HEK293 (cell line): Measurements from ENCODE around the gene CRYBA4.

Experiments
- CTCF ChIA-PET: fragments of 350-600 bp; formaldehyde crosslinking; extraction: SDS; loops from one replicate; lab custom pipeline; 2021; ENCODE audit warnings: antibody characterized with exemption; lab: Yijun Ruan, JAX
- POLR2A ChIA-PET: fragments of 300-600 bp; formaldehyde crosslinking; extraction: SDS; loops from one replicate; lab custom pipeline; 2020; ENCODE audit warnings: antibody characterized with exemption, inconsistent platforms; lab: Yijun Ruan, JAX
- H3K27ac ChIP-seq: fragments of 200-500 bp; sonication (Bioruptor generic); 2 replicates; pipeline ENCODE4 v1.5.1; 2014; ENCODE audit warnings: low read depth, low read length, control low read depth, inconsistent platforms; ENCODE audit errors: extremely low read depth
- H3K36me3 ChIP-seq, 2 experiments: fragments of 200-500 bp in 1 of 2; sonication (Bioruptor generic) in 1 of 2; 1 replicate in 1 of 2; 2 replicates in 1 of 2; pipeline ENCODE4 v1.5.1; 2014 to 2017; ENCODE audit warnings: inconsistent platforms in 2 of 2, low read length in 2 of 2; ENCODE audit not compliant: control insufficient read depth in 2 of 2, insufficient read depth in 1 of 2
- H3K4me1 ChIP-seq: fragments of 200-500 bp; sonication (Bioruptor generic); 2 replicates; pipeline ENCODE4 v1.5.1; 2014; ENCODE audit warnings: mild to moderate bottlenecking, low read length, inconsistent platforms; ENCODE audit not compliant: control insufficient read depth, insufficient read depth
- H3K4me3 ChIP-seq: 2 replicates; pipeline ENCODE4 v1.5.1; 2011; ENCODE audit warnings: low read depth, mild to moderate bottlenecking, control low read depth, low read length, moderate library complexity
- H3K9me3 ChIP-seq: fragments of 200-500 bp; sonication (Bioruptor generic); 2 replicates; pipeline ENCODE4 v1.5.1; 2014; ENCODE audit warnings: low read depth, low read length, inconsistent platforms; ENCODE audit not compliant: control insufficient read depth, insufficient read depth
- CTCF ChIP-seq: fragments of 450-650 bp; formaldehyde crosslinking; IDR thresholded peaks from 2 replicates; pipeline ENCODE4 v1.5.1; 2016; ENCODE audit warnings: missing biosample characterization, missing genetic modification characterization
- KLF16 ChIP-seq: fragments of 450-650 bp; formaldehyde crosslinking; IDR thresholded peaks from 2 replicates; pipeline ENCODE4 v1.5.1; 2017; ENCODE audit warnings: missing biosample characterization, missing genetic modification characterization
- SP7 ChIP-seq: fragments of 450-650 bp; formaldehyde crosslinking; IDR thresholded peaks from 2 replicates; pipeline ENCODE4 v1.5.1; 2016; ENCODE audit warnings: missing biosample characterization, missing genetic modification characterization
- ZFP3 ChIP-seq: fragments of 450-650 bp; formaldehyde crosslinking; IDR thresholded peaks from 2 replicates; pipeline ENCODE4 v1.5.1; 2016; ENCODE audit warnings: low read depth, missing biosample characterization, missing genetic modification characterization
- ZNF112 ChIP-seq: fragments of 450-650 bp; formaldehyde crosslinking; IDR thresholded peaks from 2 replicates; pipeline ENCODE4 v1.5.0; 2017; ENCODE audit warnings: missing biosample characterization, missing genetic modification characterization
- ZNF157 ChIP-seq: fragments of 450-650 bp; formaldehyde crosslinking; IDR thresholded peaks from 2 replicates; pipeline ENCODE4 v1.5.1; 2016; ENCODE audit warnings: missing biosample characterization, missing genetic modification characterization
- ZNF174 ChIP-seq: fragments of 450-650 bp; formaldehyde crosslinking; IDR thresholded peaks from 2 replicates; pipeline ENCODE4 v1.5.0; 2017; ENCODE audit warnings: missing biosample characterization, mild to moderate bottlenecking, missing genetic modification characterization
- ZNF2 ChIP-seq: fragments of 450-650 bp; formaldehyde crosslinking; IDR thresholded peaks from 2 replicates; pipeline ENCODE4 v1.5.1; 2016; ENCODE audit warnings: missing biosample characterization, missing genetic modification characterization
- ZNF202 ChIP-seq: fragments of 450-650 bp; formaldehyde crosslinking; IDR thresholded peaks from 2 replicates; pipeline ENCODE4 v1.5.1; 2016; ENCODE audit warnings: missing biosample characterization, missing genetic modification characterization, borderline replicate concordance
- ZNF366 ChIP-seq: fragments of 450-650 bp; formaldehyde crosslinking; conservative IDR thresholded peaks from 2 replicates; pipeline ENCODE4 v1.5.1; 2016; ENCODE audit warnings: missing biosample characterization, missing genetic modification characterization
- ZNF398 ChIP-seq: fragments of 450-650 bp; formaldehyde crosslinking; IDR thresholded peaks from 2 replicates; pipeline ENCODE4 v1.5.1; 2017; ENCODE audit warnings: missing biosample characterization, missing genetic modification characterization
- ZNF48 ChIP-seq: fragments of 450-650 bp; formaldehyde crosslinking; IDR thresholded peaks from 2 replicates; pipeline ENCODE4 v1.5.1; 2016; ENCODE audit warnings: missing biosample characterization, missing genetic modification characterization
- ZNF580 ChIP-seq: fragments of 450-650 bp; formaldehyde crosslinking; IDR thresholded peaks from 2 replicates; pipeline ENCODE4 v1.5.1; 2016; ENCODE audit warnings: missing biosample characterization, missing genetic modification characterization
- ZNF639 ChIP-seq: fragments of 450-650 bp; formaldehyde crosslinking; IDR thresholded peaks from 2 replicates; pipeline ENCODE4 v1.5.1; 2016; ENCODE audit warnings: missing biosample characterization, missing genetic modification characterization
- ZNF664 ChIP-seq: fragments of 450-650 bp; formaldehyde crosslinking; IDR thresholded peaks from 2 replicates; pipeline ENCODE4 v1.5.1; 2016; ENCODE audit warnings: missing biosample characterization, missing genetic modification characterization
- ZNF692 ChIP-seq: fragments of 450-650 bp; formaldehyde crosslinking; IDR thresholded peaks from 2 replicates; pipeline ENCODE4 v1.5.1; 2016; ENCODE audit warnings: missing biosample characterization, missing genetic modification characterization
- ZNF704 ChIP-seq: fragments of 450-650 bp; formaldehyde crosslinking; IDR thresholded peaks from 2 replicates; pipeline ENCODE4 v1.5.1; 2016; ENCODE audit warnings: missing biosample characterization, missing genetic modification characterization
- ZNF768 ChIP-seq: fragments of 450-650 bp; formaldehyde crosslinking; IDR thresholded peaks from 2 replicates; pipeline ENCODE4 v1.5.1; 2018; ENCODE audit warnings: missing biosample characterization, mild to moderate bottlenecking, missing genetic modification characterization
- ZNF776 ChIP-seq: fragments of 450-650 bp; formaldehyde crosslinking; IDR thresholded peaks from 2 replicates; pipeline ENCODE4 v1.5.0; 2017; ENCODE audit warnings: missing biosample characterization, missing genetic modification characterization, borderline replicate concordance
- ZSCAN23 ChIP-seq: fragments of 450-650 bp; formaldehyde crosslinking; IDR thresholded peaks from 2 replicates; pipeline ENCODE4 v1.5.1; 2016; ENCODE audit warnings: missing biosample characterization, missing genetic modification characterization
- ZXDB ChIP-seq: fragments of 450-650 bp; formaldehyde crosslinking; IDR thresholded peaks from 2 replicates; pipeline ENCODE4 v1.5.1; 2016; ENCODE audit warnings: missing biosample characterization, missing genetic modification characterization

CRYBA4 gene

GRCh38 chr22:26604368-26604767, 17.4 kb upstream of the CRYBA4 start:
- Histone ChIP-seq H3K36me3 (no peaks in the 10 kb centered on the region), H3K27ac (no peak overlapping the region), H3K4me1 (no peaks in the 10 kb centered on the region), H3K4me3 (no peak overlapping the region), H3K9me3 (no peaks in the 10 kb centered on the region)
- ChIA-PET CTCF (no interaction called here), POLR2A (interaction anchor here (0.8 kb wide), 1 partner anchor 121 kb away, joined by 3 read pairs; the partner anchor contains the start of genes HPS4 and SRRD)
- TF ChIP-seq ZFP3 (tag by site-specific recombination) = 0 out of 2 replicates have a peak, but pooled peaks have one; percentile 56
- no peak for TF ChIP-seq ZSCAN23
- TF ChIP-seq ZNF48 (tag by site-specific recombination) = no peak

GRCh38 chr22:26606611-26607010, 15.2 kb upstream of the CRYBA4 start:
- no peaks in the 10 kb centered on the region for H3K36me3 ChIP-seq
- no peak overlapping the region for H3K4me3 ChIP-seq
- TF ChIP-seq ZNF639 = no peak
- TF ChIP-seq, all 188 proteins: peak for 0
- Histone ChIP-seq H3K9me3 (no peaks in the 10 kb centered on the region), H3K27ac (no peak overlapping the region), H3K4me1 (no peaks in the 10 kb centered on the region)
- POLR2A ChIA-PET = no interaction called here
- CTCF ChIA-PET = interaction anchor here (0.7 to 0.8 kb wide), 2 partner anchors 39 to 210 kb away, joined by 3 to 4 read pairs; no protein-coding TSS in a partner anchor

- Histone ChIP-seq H3K27ac (no peak overlapping the region), H3K4me3 (no peak overlapping the region), H3K4me1 (no peaks in the 10 kb centered on the region), H3K9me3 (no peaks in the 10 kb centered on the region), H3K36me3 (no peaks in the 10 kb centered on the region)
- TF ChIP-seq ZNF768 (tag by site-specific recombination) (peak; percentile 86), ZXDB (tag by site-specific recombination) (no peak), ZNF664 (tag by site-specific recombination) (peak; percentile 62; the same call in 1 of the 2 replicates), KLF16 (tag by site-specific recombination) (no peak)
- ChIA-PET POLR2A (no interaction called here), CTCF (no interaction called here)
These were observed 13.6 kb upstream of the CRYBA4 start for GRCh38 chr22:26608129-26608528.

- Histone ChIP-seq H3K4me3 (no peak overlapping the region), H3K27ac (no peak overlapping the region), H3K9me3 (no peaks in the 10 kb centered on the region), H3K4me1 (no peaks in the 10 kb centered on the region), H3K36me3 (no peaks in the 10 kb centered on the region)
- POLR2A ChIA-PET = no interaction called here
- CTCF ChIA-PET = no interaction called here
- TF ChIP-seq CTCF (tag by site-specific recombination) (no peak), ZNF174 (tag by site-specific recombination) (no peak), ZNF580 (tag by site-specific recombination) (no peak), ZNF704 (no peak), ZNF398 (tag by site-specific recombination) (no peak), SP7 (no peak), ZNF776 (tag by site-specific recombination) (peak; percentile 67; the same call in 1 of the 2 replicates), ZNF112 (no peak), ZNF157 (tag by site-specific recombination) (no peak), ZNF692 (no peak), ZNF2 (no peak), ZNF202 (tag by site-specific recombination) (no peak), ZNF366 (tag by site-specific recombination) (peak; percentile 89)
These were observed 12.5 kb upstream of the CRYBA4 start for GRCh38 chr22:26609287-26609686.
